Endothelial cell of umbilical vein (primary cell): ENCODE data around the gene NELFA.

Experiments used
- CTCF ChIP-seq, 2 donors: IDR thresholded peaks; 1 replicate in 1 of 2; 2 replicates in 1 of 2; pipeline ENCODE4 v1.5.1; 2011; ENCODE audit warnings: low read length in 2 of 2, mild to moderate bottlenecking in 2 of 2, moderate library complexity in 2 of 2, control low read depth in 1 of 2, inconsistent platforms in 1 of 2, low read depth in 1 of 2; ENCODE audit not compliant: insufficient read depth in 1 of 2; ENCODE audit errors: extremely low read depth in 1 of 2
- POLR2AphosphoS5 ChIP-seq: IDR thresholded peaks from 2 replicates; pipeline ENCODE4 v1.6.1; 2012; ENCODE audit warnings: low read depth, mild to moderate bottlenecking, control low read depth, low read length, moderate library complexity; ENCODE audit not compliant: insufficient read depth

- TF ChIP-seq POLR2AphosphoS5 (no peak), CTCF (IDR thresholded peaks at IDR 0.05; ENCODE audit: extremely low read depth in 1 of 2, insufficient read depth in 1 of 2, low read depth in 1 of 2, low read length in 2 of 2) (no peak)
Observed at GRCh38 chr4:1981251-1982058, 27.3 kb downstream of the NELFA start.
